K562 (cell line): ENCODE measurements around the gene WNK1. TPM values are rescaled to one million over a fixed set of nuclear protein-coding genes. Genes with fewer than 3 reads are reported as not detected.
A peak's percentile ranks its signal among the peaks of the same experiment; 100 is the strongest.

Source experiments
- ARNT ChIP-seq, 2 experiments: fragments of 450-650 bp; IDR thresholded peaks; 2 replicates each; pipeline ENCODE4 v1.6.1; 2016; ENCODE audit warnings: mild to moderate bottlenecking in 1 of 2
- CSDE1 ChIP-seq, 2 experiments: fragments of 450-650 bp; IDR thresholded peaks; 2 replicates each; pipeline ENCODE4 v1.6.1; 2016; ENCODE audit warnings: mild to moderate bottlenecking in 1 of 2
- ESRRB ChIP-seq: fragments of 250-450 bp; sonication (Bioruptor Pico); IDR thresholded peaks from 2 replicates; pipeline ENCODE4 v1.5.0; 2020; ENCODE audit warnings: mild to moderate bottlenecking, moderate library complexity, borderline replicate concordance
- GABPA ChIP-seq: fragments of 200-800 bp; sonication (Bioruptor generic); conservative IDR thresholded peaks from 2 replicates; pipeline ENCODE4 v1.6.1; 2016; ENCODE audit warnings: low read depth, missing genetic modification characterization, missing compliant biosample characterization
- GABPB1 ChIP-seq: sonication (generic); formaldehyde crosslinking; IDR thresholded peaks from 2 replicates; pipeline ENCODE4 v1.8.0; 2022; ENCODE audit warnings: mild to moderate bottlenecking, missing genetic modification reagents
- HDGF ChIP-seq: fragments of 450-650 bp; IDR thresholded peaks from 2 replicates; pipeline ENCODE4 v1.6.1; 2016
- IRF2 ChIP-seq: sonication (generic); formaldehyde crosslinking; IDR thresholded peaks from 2 replicates; pipeline ENCODE4 v1.8.1; 2022; ENCODE audit warnings: mild to moderate bottlenecking, missing genetic modification reagents
- MCM7 ChIP-seq, 2 experiments: fragments of 450-650 bp; IDR thresholded peaks; 2 replicates each; pipeline ENCODE4 v1.6.1; 2016 to 2018
- MEIS2 ChIP-seq: fragments of 450-650 bp; IDR thresholded peaks from 2 replicates; pipeline ENCODE4 v1.6.1; 2014; ENCODE audit warnings: mild to moderate bottlenecking; ENCODE audit not compliant: partially characterized antibody
- NR1H2 ChIP-seq: sonication (generic); formaldehyde crosslinking; IDR thresholded peaks from 2 replicates; pipeline ENCODE4 v1.4.0; 2020; ENCODE audit warnings: mild to moderate bottlenecking, missing genetic modification reagents
- PCBP1 ChIP-seq: fragments of 200-400 bp; formaldehyde crosslinking; IDR thresholded peaks from 2 replicates; pipeline ENCODE4 v1.6.1; 2018; ENCODE audit warnings: mild to moderate bottlenecking, low read depth, low read length; ENCODE audit not compliant: poor library complexity, severe bottlenecking
- POLR2AphosphoS5 ChIP-seq: IDR thresholded peaks from 2 replicates; pipeline ENCODE4 v1.6.1; 2011; ENCODE audit warnings: mild to moderate bottlenecking, low read depth, low read length, moderate library complexity; ENCODE audit not compliant: control insufficient read depth, insufficient read depth
- SIN3A ChIP-seq, 2 experiments: fragments of 150-350 bp in 1 of 2; IDR thresholded peaks; 2 replicates each; pipeline ENCODE4 v1.6.1; 2011 to 2016; ENCODE audit warnings: borderline replicate concordance in 2 of 2, low read depth in 2 of 2, low read length in 2 of 2, mild to moderate bottlenecking in 2 of 2, moderate library complexity in 2 of 2; ENCODE audit not compliant: control insufficient read depth in 1 of 2
- ZC3H8 ChIP-seq: fragments of 450-650 bp; IDR thresholded peaks from 2 replicates; pipeline ENCODE4 v1.6.1; 2017
- ZNF224 ChIP-seq: sonication (generic); formaldehyde crosslinking; IDR thresholded peaks from 2 replicates; pipeline ENCODE4 v1.8.0; 2022; ENCODE audit warnings: mild to moderate bottlenecking, missing genetic modification reagents
- ZNF695 ChIP-seq: fragments of 450-650 bp; formaldehyde crosslinking; IDR thresholded peaks from 2 replicates; pipeline ENCODE4 v1.4.0; 2020; ENCODE audit warnings: mild to moderate bottlenecking, moderate library complexity
- polyA plus RNA-seq, 8 experiments: library from polyadenylated mRNA; depleted of rRNA in 4 of 8; stranded (reverse) in 5 of 8; unstranded in 3 of 8; fragments of >200 nt; fragmentation: Nextera tagmentation in 2 of 8; fragmentation: Illumina TruSeq in 1 of 8; extraction: Ambion mirVana in 2 of 8; extraction: Trizol in 1 of 8; gene quantifications; 2 replicates each; pipeline versions ENCODE4 v1.2.1 to v1.2.3, GENCODE V29; 2011 to 2014; ENCODE audit warnings: inconsistent platforms in 1 of 8, missing spikeins in 1 of 8
- total RNA-seq, 7 experiments: library from RNA; depleted of rRNA in 6 of 7; stranded (reverse); fragments of >200 nt in 6 of 7; fragmentation: Illumina TruSeq in 2 of 7; extraction: Trizol in 2 of 7; gene quantifications; 2 replicates each; pipeline versions ENCODE4 v1.2.1 to v1.2.3, GENCODE V29; 2011 to 2021; ENCODE audit warnings: low replicate concordance in 1 of 7
- TF ChIP-seq, protein P1 (sequence below): fragments of 450-650 bp; IDR thresholded peaks from 2 replicates; pipeline ENCODE4 v1.6.1; 2016
- TF ChIP-seq, protein P2 (sequence below): fragments of 200-800 bp; sonication (Bioruptor generic); IDR thresholded peaks from 2 replicates; pipeline ENCODE4 v1.6.1; 2017; ENCODE audit warnings: missing genetic modification characterization, missing compliant biosample characterization
- TF ChIP-seq, protein P3 (sequence below): fragments of 250-450 bp; sonication (Bioruptor Pico); IDR thresholded peaks from 2 replicates; pipeline ENCODE4 v1.5.0; 2020; ENCODE audit warnings: mild to moderate bottlenecking, borderline replicate concordance
- TF ChIP-seq, protein P4 (sequence below): fragments of 250-450 bp; sonication (Bioruptor Pico); IDR thresholded peaks from 2 replicates; pipeline ENCODE4 v1.8.0; 2021; ENCODE audit warnings: mild to moderate bottlenecking, moderate library complexity
- TF ChIP-seq, protein P5 (sequence below): fragments of 450-650 bp; formaldehyde crosslinking; IDR thresholded peaks from 2 replicates; pipeline ENCODE4 v1.4.0; 2020; ENCODE audit warnings: mild to moderate bottlenecking, moderate library complexity

Gene WNK1
- total and polyA plus RNA-seq, 9 of the 15 experiments (the other 6 are each of a cell fraction or from before 2014, with no cell fraction given) = 4.3 to 73.9 (median 31.0) TPM

DNA sequence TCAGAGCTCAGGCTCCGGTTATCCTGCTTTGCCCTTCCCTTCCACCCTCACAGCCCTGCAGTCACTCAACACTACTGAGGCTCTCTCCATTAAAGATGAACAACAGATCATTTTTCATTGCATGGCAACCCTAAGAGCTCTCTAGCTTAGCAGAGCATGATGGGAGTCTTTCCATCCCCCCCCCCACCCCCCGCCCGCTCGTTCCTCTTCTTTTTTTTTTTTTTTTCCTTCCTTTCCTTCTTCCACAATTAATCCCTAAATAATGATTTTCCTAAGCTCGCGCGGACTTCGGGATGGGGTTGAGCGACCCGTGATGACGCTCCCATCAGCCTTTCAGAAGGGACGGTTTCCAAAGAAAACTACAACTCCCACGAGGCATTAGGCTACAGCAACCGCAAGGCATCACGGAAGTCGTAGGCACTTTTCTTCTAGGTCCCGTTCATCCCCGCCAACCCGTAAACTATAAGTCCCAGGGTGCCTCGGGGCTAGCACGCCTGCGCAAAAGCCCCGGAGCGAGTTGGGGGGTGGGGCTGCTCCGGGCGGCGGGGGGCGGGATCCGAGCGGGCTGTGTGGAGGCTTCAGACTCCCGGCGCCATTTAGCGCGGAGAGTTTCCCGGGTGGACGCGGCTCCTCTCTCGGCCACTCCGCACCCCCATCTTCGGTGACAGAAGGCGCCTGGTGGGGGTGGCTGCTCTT is at the start of gene WNK1 (continued):
- TF ChIP-seq, protein P1, sequence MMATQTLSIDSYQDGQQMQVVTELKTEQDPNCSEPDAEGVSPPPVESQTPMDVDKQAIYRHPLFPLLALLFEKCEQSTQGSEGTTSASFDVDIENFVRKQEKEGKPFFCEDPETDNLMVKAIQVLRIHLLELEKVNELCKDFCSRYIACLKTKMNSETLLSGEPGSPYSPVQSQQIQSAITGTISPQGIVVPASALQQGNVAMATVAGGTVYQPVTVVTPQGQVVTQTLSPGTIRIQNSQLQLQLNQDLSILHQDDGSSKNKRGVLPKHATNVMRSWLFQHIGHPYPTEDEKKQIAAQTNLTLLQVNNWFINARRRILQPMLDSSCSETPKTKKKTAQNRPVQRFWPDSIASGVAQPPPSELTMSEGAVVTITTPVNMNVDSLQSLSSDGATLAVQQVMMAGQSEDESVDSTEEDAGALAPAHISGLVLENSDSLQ = 0 out of 2 replicates have a peak, but pooled peaks have one; percentile 51
- no peak for TF ChIP-seq ZNF224 (CRISPR knock-in tag)
- TF ChIP-seq, protein P2, sequence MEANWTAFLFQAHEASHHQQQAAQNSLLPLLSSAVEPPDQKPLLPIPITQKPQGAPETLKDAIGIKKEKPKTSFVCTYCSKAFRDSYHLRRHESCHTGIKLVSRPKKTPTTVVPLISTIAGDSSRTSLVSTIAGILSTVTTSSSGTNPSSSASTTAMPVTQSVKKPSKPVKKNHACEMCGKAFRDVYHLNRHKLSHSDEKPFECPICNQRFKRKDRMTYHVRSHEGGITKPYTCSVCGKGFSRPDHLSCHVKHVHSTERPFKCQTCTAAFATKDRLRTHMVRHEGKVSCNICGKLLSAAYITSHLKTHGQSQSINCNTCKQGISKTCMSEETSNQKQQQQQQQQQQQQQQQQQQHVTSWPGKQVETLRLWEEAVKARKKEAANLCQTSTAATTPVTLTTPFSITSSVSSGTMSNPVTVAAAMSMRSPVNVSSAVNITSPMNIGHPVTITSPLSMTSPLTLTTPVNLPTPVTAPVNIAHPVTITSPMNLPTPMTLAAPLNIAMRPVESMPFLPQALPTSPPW = peak; percentile 82
- TF ChIP-seq MCM7 (IDR thresholded peaks at IDR 0.05) = no peak
- TF ChIP-seq GABPA (tag) = peak; percentile 30
- no peak; a peak in 1 of 4 replicates for TF ChIP-seq ARNT (IDR thresholded peaks at IDR 0.05)
- no peak for TF ChIP-seq IRF2
- TF ChIP-seq, protein P3, sequence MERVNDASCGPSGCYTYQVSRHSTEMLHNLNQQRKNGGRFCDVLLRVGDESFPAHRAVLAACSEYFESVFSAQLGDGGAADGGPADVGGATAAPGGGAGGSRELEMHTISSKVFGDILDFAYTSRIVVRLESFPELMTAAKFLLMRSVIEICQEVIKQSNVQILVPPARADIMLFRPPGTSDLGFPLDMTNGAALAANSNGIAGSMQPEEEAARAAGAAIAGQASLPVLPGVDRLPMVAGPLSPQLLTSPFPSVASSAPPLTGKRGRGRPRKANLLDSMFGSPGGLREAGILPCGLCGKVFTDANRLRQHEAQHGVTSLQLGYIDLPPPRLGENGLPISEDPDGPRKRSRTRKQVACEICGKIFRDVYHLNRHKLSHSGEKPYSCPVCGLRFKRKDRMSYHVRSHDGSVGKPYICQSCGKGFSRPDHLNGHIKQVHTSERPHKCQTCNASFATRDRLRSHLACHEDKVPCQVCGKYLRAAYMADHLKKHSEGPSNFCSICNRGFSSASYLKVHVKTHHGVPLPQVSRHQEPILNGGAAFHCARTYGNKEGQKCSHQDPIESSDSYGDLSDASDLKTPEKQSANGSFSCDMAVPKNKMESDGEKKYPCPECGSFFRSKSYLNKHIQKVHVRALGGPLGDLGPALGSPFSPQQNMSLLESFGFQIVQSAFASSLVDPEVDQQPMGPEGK (CRISPR knock-in tag) = no peak
- TF ChIP-seq GABPB1 (CRISPR knock-in tag) = peak; percentile 46; the same call in 1 of the 2 replicates
- TF ChIP-seq HDGF = no peak
- TF ChIP-seq MEIS2 = no peak
- TF ChIP-seq, protein P4, sequence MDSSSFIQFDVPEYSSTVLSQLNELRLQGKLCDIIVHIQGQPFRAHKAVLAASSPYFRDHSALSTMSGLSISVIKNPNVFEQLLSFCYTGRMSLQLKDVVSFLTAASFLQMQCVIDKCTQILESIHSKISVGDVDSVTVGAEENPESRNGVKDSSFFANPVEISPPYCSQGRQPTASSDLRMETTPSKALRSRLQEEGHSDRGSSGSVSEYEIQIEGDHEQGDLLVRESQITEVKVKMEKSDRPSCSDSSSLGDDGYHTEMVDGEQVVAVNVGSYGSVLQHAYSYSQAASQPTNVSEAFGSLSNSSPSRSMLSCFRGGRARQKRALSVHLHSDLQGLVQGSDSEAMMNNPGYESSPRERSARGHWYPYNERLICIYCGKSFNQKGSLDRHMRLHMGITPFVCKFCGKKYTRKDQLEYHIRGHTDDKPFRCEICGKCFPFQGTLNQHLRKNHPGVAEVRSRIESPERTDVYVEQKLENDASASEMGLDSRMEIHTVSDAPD (CRISPR knock-in tag) = no peak
- TF ChIP-seq ESRRB (CRISPR knock-in tag) = no peak
- no peak for TF ChIP-seq ZNF695 (CRISPR knock-in tag)
- TF ChIP-seq ZC3H8 = no peak
- TF ChIP-seq, protein P5, sequence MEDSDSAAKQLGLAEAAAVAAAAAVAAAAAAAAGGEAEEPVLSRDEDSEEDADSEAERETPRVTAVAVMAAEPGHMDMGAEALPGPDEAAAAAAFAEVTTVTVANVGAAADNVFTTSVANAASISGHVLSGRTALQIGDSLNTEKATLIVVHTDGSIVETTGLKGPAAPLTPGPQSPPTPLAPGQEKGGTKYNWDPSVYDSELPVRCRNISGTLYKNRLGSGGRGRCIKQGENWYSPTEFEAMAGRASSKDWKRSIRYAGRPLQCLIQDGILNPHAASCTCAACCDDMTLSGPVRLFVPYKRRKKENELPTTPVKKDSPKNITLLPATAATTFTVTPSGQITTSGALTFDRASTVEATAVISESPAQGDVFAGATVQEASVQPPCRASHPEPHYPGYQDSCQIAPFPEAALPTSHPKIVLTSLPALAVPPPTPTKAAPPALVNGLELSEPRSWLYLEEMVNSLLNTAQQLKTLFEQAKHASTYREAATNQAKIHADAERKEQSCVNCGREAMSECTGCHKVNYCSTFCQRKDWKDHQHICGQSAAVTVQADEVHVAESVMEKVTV (CRISPR knock-in tag) = no peak
- TF ChIP-seq NR1H2 = no peak
- TF ChIP-seq PCBP1 = no peak
- no peak for TF ChIP-seq CSDE1 (IDR thresholded peaks at IDR 0.05)
- TF ChIP-seq POLR2AphosphoS5 = peak; percentile 80
- TF ChIP-seq SIN3A (IDR thresholded peaks at IDR 0.05; ENCODE audit: borderline replicate concordance in 2 of 2, control insufficient read depth in 1 of 2, low read depth in 2 of 2, low read length in 2 of 2) = 0 out of 4 replicates have a peak, but pooled peaks of 1 of the 2 experiments have one; percentile 29
